CD8-positive, alpha-beta memory T cell (primary cell): ENCODE data around the gene MAL. TPM values are rescaled to one million over a fixed set of nuclear protein-coding genes. Genes with fewer than 3 reads are reported as not detected.

Experiments used
- CTCF ChIA-PET: fragments of 350-600 bp; sonication (Branson Sonifier 250); formaldehyde crosslinking; loops from one replicate; lab custom pipeline; 2021; ENCODE audit warnings: antibody characterized with exemption; lab: Charles Lee
- POLR2A ChIA-PET: fragments of 350-600 bp; sonication (Branson Sonifier 250); formaldehyde crosslinking; loops from one replicate; lab custom pipeline; 2021; ENCODE audit warnings: antibody characterized with exemption; lab: Charles Lee
- DNase-seq, 5 donors: peaks; one replicate each; pipeline versions ENCODE4 v3.0.0 to v3.0.0-alpha.2; 2020 to 2022; ENCODE audit warnings: mixed read lengths in 1 of 5
- H3K27ac ChIP-seq: one replicate; pipeline ENCODE4 v1.7.0; 2013; ENCODE audit warnings: low read depth, mild to moderate bottlenecking, low read length, moderate library complexity
- H3K27me3 ChIP-seq: 2 replicates; pipeline ENCODE4 v1.7.0; 2013; ENCODE audit warnings: low read length, mild to moderate bottlenecking; ENCODE audit not compliant: insufficient read depth, poor library complexity, severe bottlenecking
- H3K36me3 ChIP-seq: 2 replicates; pipeline ENCODE4 v1.7.0; 2013; ENCODE audit warnings: mild to moderate bottlenecking, low read length, moderate library complexity; ENCODE audit not compliant: insufficient read depth
- H3K4me1 ChIP-seq: 2 replicates; pipeline ENCODE4 v1.7.0; 2013; ENCODE audit warnings: mild to moderate bottlenecking, low read length, moderate library complexity; ENCODE audit not compliant: insufficient read depth
- H3K4me3 ChIP-seq: 2 replicates; pipeline ENCODE4 v1.7.0; 2013; ENCODE audit warnings: mild to moderate bottlenecking, low read length
- H3K9me3 ChIP-seq: 2 replicates; pipeline ENCODE4 v1.7.0; 2013; ENCODE audit warnings: mild to moderate bottlenecking, low read length
- H3K27ac Mint-ChIP-seq, 8 donors: one replicate each; pipeline ENCODE4 v1.8.0; 2020 to 2021; ENCODE audit warnings: mixed read lengths in 8 of 8, mild to moderate bottlenecking in 6 of 8, inconsistent platforms in 3 of 8, moderate library complexity in 3 of 8
- H3K27me3 Mint-ChIP-seq, 2 donors: one replicate each; pipeline ENCODE4 v1.8.0; 2020 to 2021; ENCODE audit warnings: mixed read lengths in 2 of 2, mild to moderate bottlenecking in 1 of 2, moderate library complexity in 1 of 2
- H3K36me3 Mint-ChIP-seq, 3 donors: one replicate each; pipeline ENCODE4 v1.8.0; 2020 to 2021; ENCODE audit warnings: mixed read lengths in 3 of 3, inconsistent platforms in 1 of 3, mild to moderate bottlenecking in 1 of 3
- H3K4me1 Mint-ChIP-seq, 3 donors: one replicate each; pipeline ENCODE4 v1.8.0; 2020 to 2021; ENCODE audit warnings: mixed read lengths in 3 of 3, inconsistent platforms in 1 of 3, mild to moderate bottlenecking in 1 of 3
- H3K4me3 Mint-ChIP-seq, 7 donors: one replicate each; pipeline ENCODE4 v1.8.0; 2020 to 2021; ENCODE audit warnings: mixed read lengths in 7 of 7, mild to moderate bottlenecking in 6 of 7, moderate library complexity in 4 of 7, inconsistent platforms in 2 of 7
- H3K9me3 Mint-ChIP-seq, 5 donors: one replicate each; pipeline ENCODE4 v1.8.0; 2020 to 2022; ENCODE audit warnings: mixed read lengths in 5 of 5, mild to moderate bottlenecking in 3 of 5, moderate library complexity in 2 of 5, inconsistent platforms in 1 of 5
- polyA plus RNA-seq: library from polyadenylated mRNA; unstranded; fragments of 300-500 nt; fragmentation: Illumina TruSeq; gene quantifications from one replicate; pipeline ENCODE4 v1.2.3, GENCODE V29; 2021
- total RNA-seq, 2 experiments: library from RNA; stranded (reverse); gene quantifications; one replicate each; pipeline ENCODE4 v1.2.3, GENCODE V29; 2021

Gene MAL
- total and polyA plus RNA-seq, 3 experiments from 2014 or later: 25.2 to 50.4 (median 27.3) TPM

DNA sequence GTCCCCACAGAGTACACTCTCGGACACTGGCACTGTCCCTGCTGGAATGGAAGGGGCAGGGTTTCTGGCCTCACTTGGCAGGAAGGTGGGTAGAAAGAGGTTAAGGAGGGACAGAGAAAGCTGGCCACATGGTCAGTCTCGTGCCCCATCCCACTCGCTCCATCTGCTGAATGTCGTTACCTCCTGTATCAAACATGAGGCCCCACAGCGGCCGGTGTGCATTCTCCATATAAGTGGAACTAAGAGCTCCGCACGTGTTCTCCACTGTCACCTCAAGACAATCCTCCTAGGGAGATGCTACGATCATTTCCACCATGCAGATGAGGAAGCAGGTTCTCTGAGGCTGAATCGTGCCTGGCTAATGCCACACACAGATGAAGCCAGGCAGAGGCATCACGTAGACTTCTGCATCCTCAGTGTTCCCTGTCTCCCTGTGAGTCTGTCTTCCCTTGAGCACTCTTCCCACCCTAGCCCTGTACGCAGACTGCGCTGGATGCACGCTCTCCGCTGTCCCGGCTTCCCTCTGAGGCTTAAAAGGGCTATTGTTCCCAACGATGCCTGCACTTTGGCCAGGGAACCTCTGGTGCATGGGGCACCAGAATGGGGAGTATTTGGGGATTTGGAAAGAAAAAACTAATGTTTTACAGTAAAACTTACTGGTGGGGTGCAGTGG is 35.1 kb downstream of the MAL start:
- Histone ChIP-seq H3K27ac (no peak overlapping the region), H3K27me3 (no peaks in the 10 kb centered on the region), H3K4me3 (no peak overlapping the region), H3K36me3 (no peaks in the 10 kb centered on the region), H3K4me1 (peaks cover 43% of the 10 kb centered on the region), H3K9me3 (no peaks in the 10 kb centered on the region)
- Mint-ChIP-seq H3K4me3 (no peak overlapping the region), H3K36me3 (no peaks in the 10 kb centered on the region), H3K9me3 (no peaks in the 10 kb centered on the region), H3K4me1 (peaks cover 10 to 37% (median 24%) of the 10 kb centered on the region in 3 donors), H3K27me3 (peaks cover 4 to 10% of the 10 kb centered on the region in 2 donors), H3K27ac (no peak overlapping the region)
- CTCF ChIA-PET: interaction anchor here (0.9 kb wide), 1 partner anchor 15 kb away, joined by 3 read pairs; no protein-coding TSS in a partner anchor
- POLR2A ChIA-PET: no interaction called here
- no peak for DNase-seq

DNA sequence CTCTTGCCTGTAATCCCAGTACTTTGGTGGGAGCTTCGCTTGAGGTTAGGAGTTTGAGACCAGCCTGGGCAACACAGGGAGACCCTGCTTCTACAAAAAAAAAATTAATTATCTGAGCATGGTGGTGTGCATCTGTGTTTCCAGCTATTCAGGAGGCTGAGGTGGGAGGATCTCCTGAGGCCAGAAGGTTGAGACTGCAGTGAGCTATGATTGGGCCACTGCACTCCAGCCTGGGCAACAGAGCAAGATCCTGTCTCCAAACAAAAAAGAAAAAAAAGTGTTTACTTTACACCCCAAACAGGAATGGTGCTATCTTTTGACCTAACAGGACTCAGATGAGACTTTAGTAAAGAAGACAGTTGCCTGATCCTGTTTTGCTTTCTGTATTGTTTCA is 35.6 kb downstream of the MAL start:
- ChIA-PET CTCF (interaction anchor here (1.4 to 3.9 kb wide), 2 partner anchors 17 to 105 kb away, joined by 4 to 32 read pairs; partner anchors contain the start of gene ZNF2), POLR2A (no interaction called here)
- DNase-seq: no peak
- H3K27ac ChIP-seq: no peak overlapping the region
- H3K9me3 Mint-ChIP-seq: no peaks in the 10 kb centered on the region
- no peaks in the 10 kb centered on the region for H3K36me3 Mint-ChIP-seq
- no peaks in the 10 kb centered on the region for H3K36me3 ChIP-seq
- H3K27me3 ChIP-seq: no peaks in the 10 kb centered on the region
- H3K4me1 Mint-ChIP-seq: peaks cover 10 to 32% (median 19%) of the 10 kb centered on the region in 3 donors
- peak overlapping the region in 1 of 8 donors; percentile 50 for H3K27ac Mint-ChIP-seq
- no peak overlapping the region for H3K4me3 ChIP-seq
- no peak overlapping the region for H3K4me3 Mint-ChIP-seq
- H3K4me1 ChIP-seq: peaks cover 38% of the 10 kb centered on the region
- no peaks in the 10 kb centered on the region for H3K9me3 ChIP-seq
- H3K27me3 Mint-ChIP-seq: peaks cover 4 to 10% of the 10 kb centered on the region in 2 donors

DNA sequence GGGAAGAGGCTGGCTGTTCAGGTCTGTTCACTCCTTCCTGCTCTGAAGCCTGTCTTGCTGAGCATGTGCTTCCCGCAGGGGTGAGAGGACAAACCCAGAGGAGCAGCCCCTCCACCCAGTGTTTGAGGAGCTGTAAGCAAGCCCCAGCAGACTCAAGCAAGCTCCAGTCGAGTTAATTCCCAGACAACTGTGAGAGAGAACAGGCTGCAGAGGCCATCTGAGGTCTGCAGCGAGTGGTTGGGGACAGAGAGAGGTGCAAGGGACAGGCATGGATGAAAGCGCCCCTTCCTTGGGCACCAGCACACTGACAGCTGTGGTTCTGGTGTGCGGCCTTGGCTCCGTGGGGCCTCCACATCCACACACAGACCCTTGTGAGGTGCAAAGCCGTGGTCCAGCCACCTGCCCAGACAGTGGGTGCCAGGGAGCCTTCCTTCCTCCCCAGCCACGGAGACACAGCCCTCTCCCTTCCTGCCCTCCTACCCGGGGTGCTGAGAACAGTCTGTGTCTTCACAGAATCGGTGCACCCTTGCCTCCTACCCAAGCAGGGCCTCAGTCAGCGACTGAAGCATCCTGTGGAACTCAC is 36.2 kb downstream of the MAL start:
- H3K4me1 Mint-ChIP-seq: peaks cover 10 to 28% (median 19%) of the 10 kb centered on the region in 3 donors
- POLR2A ChIA-PET: no interaction called here
- DNase-seq: no peak
- H3K9me3 Mint-ChIP-seq: no peaks in the 10 kb centered on the region
- peak overlapping the region in 2 of 8 donors; percentile 35 to 50 for H3K27ac Mint-ChIP-seq
- H3K27ac ChIP-seq: no peak overlapping the region
- no peak overlapping the region for H3K4me3 ChIP-seq
- H3K4me3 Mint-ChIP-seq: no peak overlapping the region
- H3K9me3 ChIP-seq: no peaks in the 10 kb centered on the region
- no peaks in the 10 kb centered on the region for H3K27me3 ChIP-seq
- peaks cover 4 to 10% of the 10 kb centered on the region in 2 donors for H3K27me3 Mint-ChIP-seq
- no peaks in the 10 kb centered on the region for H3K36me3 Mint-ChIP-seq
- peaks cover 32% of the 10 kb centered on the region for H3K4me1 ChIP-seq
- CTCF ChIA-PET: interaction anchor here (1.4 to 3.9 kb wide), 4 partner anchors 13 to 104 kb away, joined by 3 to 32 read pairs (median 10); partner anchors contain the start of gene ZNF2
- H3K36me3 ChIP-seq: no peaks in the 10 kb centered on the region

DNA sequence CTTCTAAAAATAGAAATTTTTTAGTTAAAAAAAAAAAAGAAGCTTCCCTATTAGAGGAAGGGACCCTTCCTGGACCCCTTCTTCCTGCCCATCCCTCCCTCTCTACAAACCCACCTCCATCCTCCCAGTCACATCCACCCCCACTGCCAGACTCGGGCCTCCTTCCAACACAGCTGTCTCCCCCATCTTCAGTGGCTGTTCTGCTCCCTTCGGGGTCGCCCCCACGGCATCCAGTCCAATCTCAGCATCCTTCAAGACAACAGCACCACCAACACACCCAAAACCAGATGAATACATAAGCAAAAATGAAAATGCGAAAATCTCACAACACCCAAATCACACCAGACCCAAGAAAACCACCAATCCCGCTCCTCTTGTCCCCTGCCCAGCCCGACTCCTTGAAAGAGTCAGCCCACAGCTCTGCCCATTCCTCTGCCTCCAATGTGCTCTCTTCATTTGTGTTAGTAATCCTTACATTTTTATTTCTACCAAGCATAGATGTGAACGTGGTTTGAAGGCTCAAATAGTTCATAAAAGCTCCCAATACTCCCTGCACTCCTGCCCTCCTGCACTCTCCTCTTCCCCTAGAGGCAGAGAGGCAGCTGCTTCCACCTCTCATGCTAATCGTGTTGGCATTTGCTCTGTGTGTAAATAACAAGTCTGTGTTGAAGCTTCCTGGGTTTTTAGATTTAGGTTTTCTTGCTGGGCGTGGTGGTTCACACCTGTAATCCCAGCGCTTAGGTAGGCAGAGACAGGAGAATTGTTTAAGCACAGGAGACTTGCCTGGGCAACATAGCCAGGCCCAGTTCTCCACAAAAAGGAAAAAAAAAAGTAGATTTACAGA is 37.0 kb downstream of the MAL start:
- peaks cover 10 to 28% (median 19%) of the 10 kb centered on the region in 3 donors for H3K4me1 Mint-ChIP-seq
- Histone ChIP-seq H3K36me3 (no peaks in the 10 kb centered on the region), H3K27ac (no peak overlapping the region), H3K27me3 (no peaks in the 10 kb centered on the region), H3K4me3 (no peak overlapping the region), H3K4me1 (peaks cover 25% of the 10 kb centered on the region), H3K9me3 (no peaks in the 10 kb centered on the region)
- peak overlapping the region in 2 of 7 donors; percentile 24 to 34 for H3K4me3 Mint-ChIP-seq
- DNase-seq: no peak
- no peaks in the 10 kb centered on the region for H3K36me3 Mint-ChIP-seq
- ChIA-PET POLR2A (interaction anchor here (1.0 kb wide), 1 partner anchor 14 kb away, joined by 3 read pairs; no protein-coding TSS in a partner anchor), CTCF (interaction anchor here (1.1 to 3.9 kb wide), 7 partner anchors 12 to 103 kb away, joined by 3 to 32 read pairs (median 4); partner anchors contain the start of gene ZNF2)
- peaks cover 4 to 10% of the 10 kb centered on the region in 2 donors for H3K27me3 Mint-ChIP-seq
- no peaks in the 10 kb centered on the region for H3K9me3 Mint-ChIP-seq
- H3K27ac Mint-ChIP-seq: peak overlapping the region in 5 of 8 donors; percentile 53 to 76 (median 65)

GRCh38 chr2:95063086-95063958 is 37.8 kb downstream of the MAL start:
- ChIA-PET POLR2A (interaction anchor here (1.0 kb wide), 1 partner anchor 13 kb away, joined by 3 read pairs; no protein-coding TSS in a partner anchor), CTCF (interaction anchor here (0.8 to 3.9 kb wide), 8 partner anchors 11 to 102 kb away, joined by 3 to 32 read pairs (median 3); partner anchors contain the start of gene ZNF2)
- Mint-ChIP-seq H3K4me3 (peak overlapping the region in 3 of 7 donors; percentile 25 to 45 (median 34)), H3K9me3 (no peaks in the 10 kb centered on the region), H3K36me3 (no peaks in the 10 kb centered on the region), H3K4me1 (peaks cover 10 to 28% (median 19%) of the 10 kb centered on the region in 3 donors), H3K27ac (peak overlapping the region in 4 of 8 donors; percentile 66 to 88 (median 81)), H3K27me3 (peaks cover 4 to 10% of the 10 kb centered on the region in 2 donors)
- no peaks in the 10 kb centered on the region for H3K36me3 ChIP-seq
- peaks cover 25% of the 10 kb centered on the region for H3K4me1 ChIP-seq
- H3K27ac ChIP-seq: no peak overlapping the region
- no peak overlapping the region for H3K4me3 ChIP-seq
- no peaks in the 10 kb centered on the region for H3K9me3 ChIP-seq
- no peak for DNase-seq
- no peaks in the 10 kb centered on the region for H3K27me3 ChIP-seq

- Mint-ChIP-seq H3K27me3 (peaks cover 4 to 7% of the 10 kb centered on the region in 2 donors), H3K4me1 (peaks cover 4 to 18% (median 10%) of the 10 kb centered on the region in 3 donors), H3K27ac (peak overlapping the region in 1 of 8 donors; percentile 52), H3K4me3 (no peak overlapping the region), H3K9me3 (no peaks in the 10 kb centered on the region), H3K36me3 (no peaks in the 10 kb centered on the region)
- DNase-seq: no peak
- POLR2A ChIA-PET: no interaction called here
- no peaks in the 10 kb centered on the region for H3K27me3 ChIP-seq
- H3K27ac ChIP-seq: no peak overlapping the region
- no peak overlapping the region for H3K4me3 ChIP-seq
- H3K9me3 ChIP-seq: no peaks in the 10 kb centered on the region
- peaks cover 6% of the 10 kb centered on the region for H3K4me1 ChIP-seq
- no peaks in the 10 kb centered on the region for H3K36me3 ChIP-seq
- CTCF ChIA-PET: interaction anchor here (1.0 to 1.9 kb wide), 2 partner anchors 8 to 46 kb away, joined by 3 to 8 read pairs; no protein-coding TSS in a partner anchor
Measured at GRCh38 chr2:95068256-95068655, 42.7 kb downstream of the MAL start.

GRCh38 chr2:95069465-95069864 is 44.0 kb downstream of the MAL start:
- Histone ChIP-seq H3K4me1 (peaks cover 18% of the 10 kb centered on the region), H3K27me3 (no peaks in the 10 kb centered on the region), H3K36me3 (no peaks in the 10 kb centered on the region), H3K4me3 (no peak overlapping the region), H3K27ac (no peak overlapping the region), H3K9me3 (no peaks in the 10 kb centered on the region)
- Mint-ChIP-seq H3K4me1 (peaks cover 11 to 23% (median 15%) of the 10 kb centered on the region in 3 donors), H3K27me3 (peaks cover 4 to 8% of the 10 kb centered on the region in 2 donors), H3K27ac (no peak overlapping the region), H3K36me3 (no peaks in the 10 kb centered on the region), H3K4me3 (no peak overlapping the region), H3K9me3 (no peaks in the 10 kb centered on the region)
- POLR2A ChIA-PET: no interaction called here
- CTCF ChIA-PET: interaction anchor here (1.2 kb wide), 1 partner anchor 10 kb away, joined by 3 read pairs; no protein-coding TSS in a partner anchor
- no peak for DNase-seq
